ENCODE measurements around the gene SMYD3.
"Not testable (repeated sequence)": the region's sequence is repeated elsewhere in the genome, so short reads cannot be mapped to it uniquely, and the experiment has no call there.

Gene SMYD3

GRCh38 chr1:245715970-245716369 lies 791.1 kb downstream of the SMYD3 start:
- in situ Hi-C loops (cut with MboI; ENCODE audit: low sequenced_read_pairs): no loop called here

GRCh38 chr1:245715291-245715701 lies 791.8 kb downstream of the SMYD3 start:
- in situ Hi-C loops (cut with MboI; ENCODE audit: low sequenced_read_pairs): no loop called here

GRCh38 chr1:245714027-245714426 lies 793.1 kb downstream of the SMYD3 start:
- in situ Hi-C loops (cut with MboI; ENCODE audit: low sequenced_read_pairs): not testable (repeated sequence)

- in situ Hi-C loops (cut with MboI; ENCODE audit: low sequenced_read_pairs): no loop called here
Observed at GRCh38 chr1:245710961-245711903, 795.8 kb downstream of the SMYD3 start.

GRCh38 chr1:245707941-245708340 lies 799.1 kb downstream of the SMYD3 start:
- in situ Hi-C loops (cut with MboI; ENCODE audit: low sequenced_read_pairs): no loop called here

- in situ Hi-C loops (cut with MboI; ENCODE audit: low sequenced_read_pairs): no loop called here
Observed at GRCh38 chr1:245704765-245705164, 802.3 kb downstream of the SMYD3 start.

GRCh38 chr1:245704341-245704740 lies 802.7 kb downstream of the SMYD3 start:
- in situ Hi-C loops (cut with MboI; ENCODE audit: low sequenced_read_pairs): no loop called here

GRCh38 chr1:245702346-245702745 lies 804.7 kb downstream of the SMYD3 start:
- in situ Hi-C loops (cut with MboI; ENCODE audit: low sequenced_read_pairs): no loop called here

- in situ Hi-C loops (cut with MboI; ENCODE audit: low sequenced_read_pairs): no loop called here
Observed at GRCh38 chr1:245701631-245702030, 805.4 kb downstream of the SMYD3 start.

- in situ Hi-C loops (cut with MboI; ENCODE audit: low sequenced_read_pairs): no loop called here
Observed at GRCh38 chr1:245700631-245701030, 806.4 kb downstream of the SMYD3 start.

Data from HL-60/S4 (cell line).